HG03442 (cell line): ENCODE data around the gene PDLIM5.

Experiments
- ATAC-seq: cut with Tn5 transposase; IDR thresholded peaks from one replicate; pipeline ENCODE4 v1.9.1; 2021; ENCODE audit warnings: mild to moderate bottlenecking, moderate library complexity; ENCODE audit not compliant: unreplicated experiment

Gene PDLIM5

DNA sequence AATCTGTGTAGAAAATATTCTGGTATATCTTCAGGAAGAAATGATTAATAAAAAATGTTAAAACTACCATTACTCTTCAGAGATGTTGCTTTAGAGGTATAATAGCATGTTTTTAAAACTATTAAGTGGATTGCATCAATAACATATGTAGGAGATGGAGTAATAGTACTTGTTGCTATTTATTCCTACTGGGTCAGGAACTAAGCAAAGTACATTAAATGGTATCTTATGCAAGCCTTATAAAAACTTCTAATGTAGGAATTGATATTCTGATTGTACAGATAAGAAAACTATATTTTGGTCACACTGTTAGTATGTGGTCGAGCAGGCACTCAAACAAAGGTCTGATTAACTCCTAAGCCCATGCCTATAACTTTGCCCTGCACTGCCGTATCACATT is 31.4 kb upstream of the PDLIM5 start:
- ATAC-seq, result no peak

DNA sequence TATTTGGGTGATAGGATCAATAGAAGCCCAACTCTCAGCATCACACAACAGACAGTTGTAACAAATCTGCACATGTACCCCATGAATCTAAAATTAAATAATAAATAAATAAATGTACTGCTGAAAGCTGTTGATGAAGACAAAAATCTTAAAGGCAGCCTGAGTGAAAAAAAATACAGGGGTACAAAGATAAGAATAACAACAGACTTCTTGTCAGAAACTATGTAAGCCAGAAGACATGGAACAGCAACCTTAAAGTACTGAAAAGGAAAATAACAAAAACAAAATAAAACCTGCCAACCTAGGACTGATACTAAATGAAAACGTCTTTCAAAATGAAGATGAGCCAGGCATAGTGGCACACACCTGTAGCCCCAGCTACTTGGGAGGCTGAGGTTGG is 25.0 kb upstream of the PDLIM5 start:
- ATAC-seq, result no peak

DNA sequence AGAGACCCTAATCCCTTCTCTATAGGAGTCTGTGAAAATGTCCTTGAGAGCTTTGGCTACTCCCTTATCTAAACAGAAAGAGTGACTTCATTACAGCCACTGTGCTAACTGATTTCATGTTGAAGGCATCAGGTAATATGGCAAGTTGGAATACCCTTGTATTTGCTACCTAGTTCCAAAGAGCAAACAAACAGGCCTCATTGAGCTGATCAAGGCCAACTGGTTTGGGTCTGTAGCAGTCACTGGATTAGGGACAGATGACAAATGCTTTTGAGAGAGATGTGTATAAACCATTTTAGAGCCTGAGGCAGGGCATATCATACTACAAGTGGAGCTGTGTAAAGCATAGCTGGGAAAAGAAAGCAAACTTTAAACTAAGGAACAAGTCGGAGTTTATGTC is 22.9 kb upstream of the PDLIM5 start:
- ATAC-seq, result no peak

DNA sequence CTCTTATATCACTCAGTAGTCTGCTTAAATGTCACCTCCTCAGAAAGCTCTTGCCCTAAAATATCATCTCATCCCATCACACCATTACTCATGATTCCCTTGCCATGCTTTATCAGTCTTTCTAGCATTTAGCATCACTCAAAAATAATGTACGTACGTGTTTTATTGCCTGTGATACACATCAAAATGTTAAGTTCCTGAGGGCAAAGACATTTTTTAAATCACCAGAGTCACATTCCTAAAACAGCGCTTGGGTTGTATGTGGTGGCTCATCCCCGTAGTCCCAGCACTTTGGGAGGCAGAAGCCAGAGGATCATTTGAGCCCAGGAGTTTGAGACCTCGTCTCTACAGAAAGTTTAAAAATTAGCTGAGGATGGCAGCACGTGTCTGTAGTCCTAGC is 21.3 kb upstream of the PDLIM5 start:
- no peak for ATAC-seq

DNA sequence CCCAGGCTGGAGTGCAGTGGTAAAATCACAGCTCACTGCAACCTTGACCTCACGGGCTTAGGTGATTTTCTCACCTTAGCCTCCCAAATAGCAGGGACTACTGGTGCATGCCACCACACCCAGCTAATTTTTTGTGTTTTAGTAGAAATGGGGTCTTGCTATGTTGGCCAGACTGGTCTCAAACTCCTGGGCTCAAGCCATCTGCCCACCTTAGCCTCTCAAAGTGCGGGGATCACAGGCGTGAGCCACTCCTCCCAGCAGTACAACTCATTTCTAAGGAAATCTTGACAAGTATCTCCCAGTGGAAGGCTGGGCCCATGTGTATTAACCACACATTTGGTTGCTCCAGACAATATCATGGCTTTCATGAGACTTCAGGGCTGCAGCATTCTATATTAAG is 20.4 kb upstream of the PDLIM5 start:
- no peak for ATAC-seq

DNA sequence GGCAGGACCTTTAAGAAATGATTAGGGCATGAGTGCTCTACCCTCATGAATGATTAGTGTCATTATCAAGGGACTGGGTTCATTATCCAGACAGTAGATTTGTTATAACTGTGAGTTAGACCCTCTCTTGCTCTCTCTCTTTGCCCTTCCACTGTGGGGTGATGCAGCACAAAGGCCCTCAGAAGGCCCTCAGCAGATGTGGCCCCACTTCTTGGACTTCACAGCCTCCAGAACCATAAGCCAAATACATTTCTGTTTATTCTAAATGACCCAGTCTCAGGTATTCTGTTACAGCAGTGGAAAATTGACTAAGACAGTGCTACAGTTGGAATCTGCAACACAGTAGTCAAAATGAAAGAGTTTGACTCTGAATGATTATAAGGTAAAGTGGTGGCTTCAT is 17.2 kb upstream of the PDLIM5 start:
- ATAC-seq, result no peak

DNA sequence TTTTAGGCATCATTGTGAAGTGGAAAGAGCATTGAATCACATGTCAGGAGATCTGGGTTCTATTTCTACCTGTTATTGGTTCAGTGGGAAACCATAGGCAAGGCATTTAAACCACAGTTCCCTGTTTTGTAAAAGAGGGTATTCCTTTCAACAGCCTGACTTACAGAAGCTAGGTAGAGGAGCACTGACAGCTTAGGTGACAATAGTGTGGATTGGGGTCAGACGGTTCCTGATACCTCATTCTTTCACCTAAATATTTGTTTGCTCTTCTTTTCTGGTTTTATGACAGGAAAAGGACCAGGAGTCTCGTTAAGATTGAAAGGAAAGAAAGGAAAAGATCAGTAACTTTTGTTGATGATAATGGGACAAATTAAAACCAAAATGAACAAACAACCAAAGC is 15.9 kb upstream of the PDLIM5 start:
- ATAC-seq, result no peak

DNA sequence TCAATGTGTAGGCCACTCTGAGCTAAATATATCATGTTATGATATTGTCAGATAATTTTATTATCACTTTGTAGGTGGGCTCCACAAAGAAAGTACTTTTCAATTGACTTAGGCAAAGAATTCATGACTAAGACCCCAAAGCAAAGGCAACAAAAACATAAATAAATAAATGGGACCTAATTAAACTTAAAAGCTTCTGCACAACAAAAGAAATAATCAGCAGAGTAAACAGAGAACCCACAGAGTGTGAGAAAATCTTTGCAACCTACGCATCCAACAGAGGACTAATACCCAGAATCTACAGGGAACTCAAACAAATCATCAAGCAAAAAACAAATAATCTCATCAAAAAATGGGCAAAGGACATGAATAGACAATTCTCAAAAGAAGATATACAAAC is 15.2 kb upstream of the PDLIM5 start:
- ATAC-seq, result no peak

DNA sequence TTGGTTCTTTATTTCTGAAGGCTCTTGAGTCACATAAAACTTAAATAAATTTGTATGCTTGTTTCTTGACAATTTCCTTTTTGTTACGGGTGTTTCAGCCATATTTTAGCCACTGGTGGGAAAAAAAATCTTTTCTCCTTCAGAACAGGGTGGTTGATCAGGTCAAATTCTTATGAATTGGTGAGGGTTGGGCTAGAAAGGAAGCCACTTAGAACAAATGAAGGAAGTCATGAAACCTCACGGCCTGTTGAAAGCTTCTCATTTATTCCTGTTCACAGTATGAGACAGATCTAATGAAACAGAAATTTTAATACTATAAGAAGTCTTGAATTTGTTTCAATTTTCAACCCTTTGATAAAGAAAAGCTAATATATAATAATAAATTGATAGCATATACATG is 12.1 kb upstream of the PDLIM5 start:
- no peak for ATAC-seq

DNA sequence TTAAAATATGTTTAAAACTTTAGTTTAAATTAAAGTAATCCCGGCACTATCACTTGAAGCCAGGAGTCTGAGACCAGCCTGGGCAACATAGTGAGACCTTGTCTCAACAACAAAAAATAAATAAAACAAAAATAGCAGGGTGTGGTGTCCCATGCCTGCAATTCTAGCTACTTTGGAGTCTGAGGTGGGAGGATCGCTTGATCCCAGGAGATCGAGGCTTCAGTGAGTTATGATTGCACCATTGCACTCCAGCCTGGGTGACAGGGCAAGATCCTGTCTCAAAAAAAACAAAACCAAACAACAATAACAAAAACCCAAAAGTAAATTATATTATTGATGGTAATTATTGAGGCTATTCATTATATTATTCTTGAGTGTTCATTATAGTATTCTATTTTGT is 9.9 kb upstream of the PDLIM5 start:
- ATAC-seq, result no peak

DNA sequence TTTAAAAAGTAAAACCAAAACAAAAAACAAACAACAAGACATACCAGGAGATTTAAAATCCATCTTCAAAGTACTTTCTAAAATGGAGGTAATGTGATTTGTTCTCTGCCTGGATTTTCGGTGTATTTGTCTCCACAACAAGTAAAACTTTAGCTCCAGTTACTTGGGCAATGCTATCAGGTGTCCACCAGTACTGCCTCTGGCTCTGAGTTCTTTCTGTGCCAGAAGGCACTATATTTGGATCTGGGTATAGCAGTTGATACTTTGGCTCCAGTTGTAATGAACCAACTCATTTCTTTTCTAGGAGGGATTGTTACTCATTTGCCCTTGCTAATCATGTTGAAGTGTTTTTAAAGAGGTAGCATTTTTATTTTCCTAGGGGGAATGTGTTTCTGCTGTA is 9.5 kb upstream of the PDLIM5 start:
- ATAC-seq, result no peak

DNA sequence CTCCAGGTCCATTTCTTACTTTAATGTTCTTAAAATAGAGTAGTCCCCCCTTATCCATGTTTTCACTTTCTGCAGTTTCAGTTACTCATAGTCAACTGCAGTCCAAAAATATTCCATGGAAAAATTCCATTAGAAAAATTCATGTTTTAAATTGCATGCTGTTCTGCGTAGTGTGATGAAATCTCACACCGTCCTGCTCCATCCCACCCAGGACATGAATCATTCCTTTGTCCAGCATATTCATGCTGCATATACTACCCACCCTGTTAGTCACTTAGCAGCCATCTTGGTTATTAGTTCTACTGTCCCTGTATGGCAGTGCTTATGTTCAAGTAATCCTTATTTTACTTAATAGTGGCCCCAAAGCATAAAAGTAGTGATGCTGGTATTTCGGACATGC is 5.4 kb upstream of the PDLIM5 start:
- no peak for ATAC-seq

DNA sequence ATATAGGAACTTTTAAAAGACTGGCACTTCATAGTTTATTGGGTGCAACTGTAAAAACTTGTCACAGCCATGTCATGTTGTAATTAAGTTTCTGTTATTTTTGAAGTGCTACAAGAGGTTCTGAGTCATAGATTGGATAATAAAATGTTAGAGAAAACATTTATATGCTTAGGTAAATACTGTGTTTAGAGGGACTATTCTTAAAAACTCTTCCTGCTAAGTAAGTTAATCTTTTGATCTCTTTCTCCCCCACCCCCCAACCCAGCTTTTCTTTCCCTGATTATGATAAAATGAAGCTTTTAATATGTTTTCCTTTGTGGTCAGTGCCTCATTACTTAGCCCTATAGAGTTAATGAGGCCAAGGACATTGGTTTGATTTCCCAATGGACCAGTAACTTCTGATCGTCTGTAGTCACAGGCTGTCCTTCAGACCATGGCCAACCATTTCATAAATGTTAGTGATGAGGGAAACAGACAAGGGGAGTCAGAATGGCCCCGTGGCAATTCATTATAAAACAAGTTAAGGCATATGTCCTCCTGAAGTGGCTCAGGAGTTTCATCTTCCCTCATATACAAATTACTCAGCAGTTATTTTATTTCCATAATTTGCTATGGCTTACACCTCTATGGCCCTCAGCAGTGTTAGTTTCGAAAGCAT is 3.9 kb upstream of the PDLIM5 start:
- no peak for ATAC-seq

DNA sequence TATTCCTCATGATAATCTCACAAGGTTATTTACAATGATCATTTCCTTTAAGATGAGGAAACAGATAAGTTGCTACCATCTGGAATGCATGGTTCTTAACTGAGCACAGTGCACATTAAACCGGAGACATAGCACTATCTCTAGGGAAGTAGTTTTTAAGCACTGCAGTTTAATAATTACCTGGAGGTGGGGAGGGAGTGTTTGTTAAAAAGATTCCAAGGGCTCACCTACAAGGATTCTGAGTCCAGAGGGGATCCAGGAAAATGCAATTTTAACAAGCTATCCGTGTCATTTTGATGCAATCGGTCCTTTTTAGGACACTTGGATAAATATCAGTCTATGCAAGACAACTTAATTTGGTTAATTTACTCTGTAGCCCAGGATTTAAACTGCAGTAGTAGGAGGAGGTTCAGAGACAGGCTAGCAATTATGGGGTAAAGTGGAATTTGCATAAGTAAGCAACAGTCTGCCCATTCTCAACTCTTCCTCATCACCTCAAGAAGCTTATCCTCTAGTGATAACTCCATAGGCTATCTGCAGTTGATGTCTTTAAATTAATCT is 2.8 kb upstream of the PDLIM5 start:
- no peak for ATAC-seq

DNA sequence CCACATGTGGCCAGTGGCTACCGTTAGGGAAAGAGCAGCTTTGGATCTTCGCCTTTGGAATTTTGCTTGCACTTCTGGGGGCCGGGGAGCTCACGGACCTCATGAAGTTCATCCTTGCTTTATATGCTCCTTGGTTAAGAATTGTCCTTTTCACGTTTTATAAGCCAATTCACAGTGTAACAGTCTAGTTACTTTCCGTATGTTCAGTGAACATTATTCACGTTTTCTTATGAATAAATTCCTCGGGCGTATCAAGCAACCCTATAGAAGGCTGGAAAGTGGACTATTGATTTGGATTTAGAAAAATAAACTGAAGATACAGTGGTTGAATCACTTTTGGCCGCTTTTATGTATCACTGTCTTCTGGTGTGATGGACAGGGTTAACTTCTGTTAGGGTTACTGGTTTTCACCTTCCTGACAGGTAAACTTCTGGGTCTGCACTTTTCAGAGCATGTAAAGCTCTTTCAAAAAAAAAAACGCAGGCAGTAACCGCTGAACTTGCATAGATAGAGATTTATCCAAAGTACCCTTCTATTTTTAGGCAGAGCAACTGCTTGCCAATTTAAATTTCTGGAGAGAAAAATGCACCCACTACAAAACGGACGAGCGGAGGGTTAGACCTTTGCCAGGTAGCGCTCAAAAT is 569 bp upstream of the PDLIM5 start:
- ATAC-seq, result no peak

DNA sequence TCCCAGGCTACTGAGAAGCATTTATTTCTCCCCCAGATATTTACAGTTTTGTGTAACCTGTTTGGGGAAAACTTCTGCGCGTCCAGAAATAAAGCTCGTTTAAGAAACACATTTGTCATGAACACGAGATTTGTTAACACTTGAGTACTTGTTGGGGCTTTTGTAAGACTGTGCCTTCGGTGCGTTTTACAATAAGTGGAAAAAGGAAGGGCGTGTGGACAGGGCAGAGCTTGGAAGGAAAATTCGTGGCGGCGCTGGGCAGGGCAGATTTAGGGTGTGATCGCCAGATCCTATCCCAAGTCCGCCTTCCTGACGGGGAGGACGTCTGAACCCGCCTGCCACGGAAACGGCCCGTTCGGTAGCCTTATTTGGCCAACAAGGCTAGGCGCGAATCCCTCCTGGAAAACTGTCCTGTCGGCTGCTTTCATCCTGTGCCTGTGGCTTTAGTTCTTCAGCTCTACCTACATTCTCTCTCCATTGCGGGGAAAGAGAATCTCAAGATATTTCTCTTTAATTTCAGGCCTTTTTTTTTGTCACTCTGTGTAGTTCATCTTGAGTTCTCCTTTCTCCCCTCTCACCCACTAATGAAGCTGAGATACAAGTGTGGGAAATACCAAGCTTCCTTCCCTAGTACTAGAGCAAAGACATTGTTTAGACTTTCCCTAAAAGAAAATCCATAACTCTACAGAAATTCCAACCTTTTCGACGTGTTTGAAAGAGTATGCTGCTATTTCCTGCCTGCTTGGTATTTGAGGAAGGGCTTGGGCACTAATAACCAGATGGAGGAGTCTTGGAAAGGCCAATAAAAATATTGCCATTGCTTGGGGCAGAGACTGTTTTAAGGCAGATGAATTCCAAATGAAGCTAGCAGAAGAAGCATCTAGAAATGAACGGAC is 982 bp downstream of the PDLIM5 start:
- ATAC-seq, result no peak

DNA sequence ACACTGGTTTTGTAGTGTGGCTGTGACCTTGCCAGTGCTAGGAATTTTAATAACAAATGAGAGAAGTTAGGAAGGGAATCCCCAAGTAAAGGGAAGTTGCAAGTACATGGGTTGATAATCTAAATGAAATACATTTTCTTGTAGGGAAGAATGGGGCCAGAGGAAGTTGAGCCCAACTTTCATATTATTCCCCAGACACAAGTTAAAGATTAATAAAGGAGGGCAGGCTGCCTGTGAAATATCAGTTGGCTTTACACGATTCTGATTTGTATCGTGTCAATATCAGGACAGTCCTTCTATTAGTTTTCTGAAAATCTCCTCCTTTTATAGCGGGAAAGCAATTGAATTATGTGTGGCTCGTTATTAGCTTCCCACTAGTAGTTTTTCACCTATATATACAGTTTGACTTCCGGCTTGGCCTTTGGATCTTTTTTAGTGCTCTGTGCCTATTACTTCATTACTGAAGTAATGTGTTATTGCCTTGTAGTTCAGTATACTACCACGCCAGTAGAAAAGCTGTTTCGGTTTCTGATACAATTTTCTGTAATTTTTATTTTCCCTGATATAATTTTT is 1.7 kb downstream of the PDLIM5 start:
- ATAC-seq, result no peak

DNA sequence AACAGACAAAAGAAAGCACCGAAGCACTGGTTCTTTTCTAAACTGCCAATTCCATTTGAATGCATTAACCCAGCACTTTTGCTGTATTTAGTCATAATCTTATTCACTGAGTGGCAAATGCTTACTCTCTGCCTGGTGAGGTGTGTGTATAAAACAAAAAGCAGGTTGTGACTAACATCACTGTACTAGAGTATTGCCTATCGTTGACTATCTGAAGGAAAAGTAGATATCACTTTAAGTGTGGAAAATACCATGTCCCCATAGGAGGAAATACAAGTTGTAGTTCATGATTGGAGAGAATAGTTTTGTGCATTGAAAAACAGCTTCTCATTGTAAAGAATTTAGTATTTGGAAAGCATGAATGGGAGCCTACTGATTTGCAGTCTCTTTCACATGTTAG is 2.7 kb downstream of the PDLIM5 start:
- no peak for ATAC-seq

DNA sequence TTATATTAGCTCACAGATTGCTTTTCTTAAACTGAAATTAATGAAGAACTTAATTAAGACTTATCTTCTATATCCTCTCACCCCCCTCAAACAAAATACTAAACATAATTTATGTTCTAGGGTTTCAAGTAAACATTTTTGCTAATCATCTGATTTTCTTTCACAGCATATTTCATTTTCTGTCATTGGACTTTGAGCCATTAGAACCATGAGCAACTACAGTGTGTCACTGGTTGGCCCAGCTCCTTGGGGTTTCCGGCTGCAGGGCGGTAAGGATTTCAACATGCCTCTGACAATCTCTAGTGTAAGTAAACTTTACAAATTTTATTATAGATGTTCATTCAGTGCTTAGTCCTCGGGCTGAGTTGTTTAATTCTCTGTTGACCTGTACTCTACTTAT is 3.3 kb downstream of the PDLIM5 start:
- ATAC-seq, result no peak

DNA sequence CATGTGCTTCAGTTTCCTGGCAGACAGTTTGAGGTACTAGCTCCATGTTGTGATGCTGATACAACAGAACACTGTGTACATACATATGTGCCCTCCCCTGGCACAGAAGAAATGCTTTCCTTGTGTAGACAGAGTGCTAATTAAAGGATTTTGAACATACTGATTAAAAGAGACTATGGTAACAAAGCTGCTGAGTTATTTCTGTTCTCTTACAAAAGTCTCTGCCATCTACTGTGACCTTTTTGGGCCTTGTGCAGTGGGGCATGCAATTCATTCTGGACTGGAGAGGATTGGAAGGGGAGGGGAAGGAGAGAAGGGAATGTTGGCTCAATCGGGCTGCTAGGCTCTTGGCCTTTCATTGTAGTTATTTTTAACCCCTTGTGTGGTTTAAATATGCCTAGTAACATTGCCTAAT is 6.0 kb downstream of the PDLIM5 start:
- ATAC-seq, result no peak

DNA sequence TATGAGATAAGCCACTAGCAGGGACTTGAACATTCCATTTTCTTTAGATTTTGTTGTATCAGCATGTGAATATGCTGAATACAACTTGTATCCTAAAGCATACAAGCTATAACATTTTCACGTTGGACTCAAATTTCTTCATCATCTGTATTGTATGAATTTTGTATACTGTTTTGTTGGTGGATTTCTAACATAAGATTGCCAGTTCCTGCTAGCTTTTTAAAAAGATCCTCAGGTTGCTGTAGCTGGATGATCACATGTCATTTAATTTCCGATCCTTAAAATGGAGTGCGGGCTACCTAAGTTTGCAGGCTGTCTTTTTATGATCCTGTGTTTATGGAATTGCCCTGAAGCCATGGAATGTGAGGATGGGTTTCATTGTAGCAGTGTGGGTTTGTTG is 6.9 kb downstream of the PDLIM5 start:
- ATAC-seq, result no peak
